GM19452 (cell line): ENCODE results near the gene FOXP2.

ENCODE experiments used
- ATAC-seq: cut with Tn5 transposase; IDR thresholded peaks from one replicate; pipeline ENCODE4 v1.9.1; 2021; ENCODE audit not compliant: unreplicated experiment

The FOXP2 gene

DNA sequence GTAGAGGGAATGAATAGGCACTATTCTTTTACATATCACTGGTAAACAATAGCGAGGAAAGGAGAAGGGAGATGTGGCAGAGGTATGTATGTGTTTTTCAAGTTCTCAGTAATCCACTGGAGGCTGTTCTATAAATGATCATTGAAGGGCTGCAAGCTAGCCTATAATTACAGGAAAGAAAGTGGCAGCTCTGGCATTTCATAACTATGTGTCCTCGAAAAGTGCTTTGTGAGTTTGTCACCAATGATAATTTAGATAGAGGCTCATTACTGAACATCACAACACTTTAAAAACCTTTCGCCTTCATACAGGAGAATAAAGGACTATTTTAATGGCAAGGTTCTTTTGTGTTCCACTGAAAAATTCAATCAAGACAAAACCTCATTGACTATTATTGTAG lies 235.1 kb downstream of the FOXP2 start:
- ATAC-seq, result no peak

DNA sequence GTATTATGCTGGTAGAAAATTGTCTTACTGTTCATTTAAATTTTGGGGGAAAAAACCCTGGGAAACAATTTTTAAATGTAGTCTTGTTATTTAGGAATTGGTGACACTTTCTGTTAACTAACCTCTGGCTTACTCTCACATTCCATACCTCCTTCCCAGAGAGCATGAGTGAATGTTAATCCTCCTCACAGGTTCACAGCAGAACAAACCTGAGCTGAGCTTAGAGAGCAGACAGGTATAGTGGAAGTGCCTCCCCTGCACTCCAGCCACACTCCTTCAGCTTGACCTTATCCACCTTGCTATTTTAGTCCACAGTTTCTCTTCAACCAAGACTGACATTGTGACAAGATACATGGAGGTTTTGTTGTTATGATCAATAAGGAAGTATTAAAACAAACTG lies 235.9 kb downstream of the FOXP2 start:
- ATAC-seq, result no peak

DNA sequence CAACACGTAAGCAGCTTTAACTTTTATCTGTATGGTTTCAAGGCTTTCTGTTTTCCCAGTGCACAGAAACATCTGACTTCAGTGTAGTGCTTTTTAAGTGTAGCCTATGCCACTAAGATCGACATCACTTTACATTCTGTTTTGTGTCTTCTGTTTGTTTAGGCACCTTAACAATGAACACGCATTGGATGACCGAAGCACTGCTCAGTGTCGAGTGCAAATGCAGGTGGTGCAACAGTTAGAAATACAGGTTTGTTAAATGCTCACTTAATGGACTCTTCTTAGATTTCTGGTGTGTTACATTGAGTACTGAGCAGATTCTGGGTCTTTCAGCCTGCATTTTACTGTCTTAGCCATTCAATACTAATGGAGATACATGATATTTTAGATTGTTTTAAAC lies 237.4 kb downstream of the FOXP2 start:
- ATAC-seq, result no peak

DNA sequence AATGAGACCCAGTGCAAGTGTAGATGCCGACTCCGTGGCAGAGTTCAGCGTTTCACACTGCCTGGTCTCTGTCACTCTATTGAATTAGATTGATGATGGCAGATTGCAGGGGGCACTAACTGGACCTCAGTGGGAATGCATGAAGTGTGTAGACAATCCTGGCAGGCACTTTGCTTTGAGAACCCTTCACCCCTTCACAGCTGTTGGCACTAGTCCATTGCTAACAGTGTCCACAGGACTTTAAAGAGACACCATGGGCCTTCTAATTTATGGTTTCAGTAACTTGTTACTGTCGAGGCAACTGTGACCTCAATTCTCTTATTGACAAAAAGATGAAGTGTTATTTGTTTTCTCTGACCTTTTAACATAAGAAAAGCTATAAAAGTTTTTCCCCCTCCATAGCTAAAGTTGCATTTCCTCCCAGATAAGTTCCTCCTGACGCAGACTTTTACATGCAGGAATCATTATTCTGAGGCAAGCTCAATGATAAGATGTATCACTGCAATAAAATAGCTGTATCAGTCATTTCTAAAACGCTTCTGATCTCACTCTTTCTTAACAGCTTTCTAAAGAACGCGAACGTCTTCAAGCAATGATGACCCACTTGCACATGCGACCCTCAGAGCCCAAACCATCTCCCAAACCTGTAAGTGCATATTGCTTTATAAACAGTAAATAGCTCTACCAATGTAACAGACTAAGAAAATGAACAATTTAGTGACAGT lies 238.9 kb downstream of the FOXP2 start:
- ATAC-seq, result no peak

DNA sequence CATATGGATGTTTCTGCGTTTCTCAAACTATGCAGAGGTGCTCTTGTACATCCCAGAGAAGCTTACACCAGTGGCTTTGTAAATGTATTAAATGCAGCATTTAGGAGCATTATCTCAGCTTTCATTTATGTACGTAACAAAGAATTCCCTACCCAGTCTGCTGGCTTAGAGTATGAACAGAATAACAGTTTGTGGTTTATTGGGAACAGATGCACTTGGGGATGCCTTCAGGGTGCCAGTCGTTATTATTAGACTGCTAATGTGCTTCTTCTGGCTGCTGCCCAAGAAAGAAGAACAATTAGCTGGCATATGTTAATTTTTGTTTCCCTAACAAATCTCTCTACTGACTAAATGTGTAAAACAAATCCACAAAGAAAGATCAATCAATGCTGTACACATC lies 241.9 kb downstream of the FOXP2 start:
- ATAC-seq, result no peak

DNA sequence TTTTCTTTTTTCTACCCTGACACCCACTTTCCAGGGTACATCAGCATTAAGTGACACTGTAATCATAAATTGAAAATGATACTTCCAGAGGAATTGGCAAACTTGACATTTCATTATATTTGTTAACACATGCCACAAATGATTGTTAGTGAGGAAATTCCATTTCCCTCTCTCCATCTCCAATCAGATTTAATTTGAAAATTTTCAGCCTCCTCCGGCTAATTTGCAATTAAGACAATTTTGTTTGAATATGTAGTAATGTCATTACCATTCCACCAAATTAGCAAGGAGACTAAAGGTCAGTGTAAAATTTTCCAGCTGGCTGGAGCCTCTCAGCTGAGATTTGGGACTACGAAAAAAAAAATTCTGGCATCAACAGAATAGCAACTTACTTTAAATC lies 242.7 kb downstream of the FOXP2 start:
- ATAC-seq, result no peak

DNA sequence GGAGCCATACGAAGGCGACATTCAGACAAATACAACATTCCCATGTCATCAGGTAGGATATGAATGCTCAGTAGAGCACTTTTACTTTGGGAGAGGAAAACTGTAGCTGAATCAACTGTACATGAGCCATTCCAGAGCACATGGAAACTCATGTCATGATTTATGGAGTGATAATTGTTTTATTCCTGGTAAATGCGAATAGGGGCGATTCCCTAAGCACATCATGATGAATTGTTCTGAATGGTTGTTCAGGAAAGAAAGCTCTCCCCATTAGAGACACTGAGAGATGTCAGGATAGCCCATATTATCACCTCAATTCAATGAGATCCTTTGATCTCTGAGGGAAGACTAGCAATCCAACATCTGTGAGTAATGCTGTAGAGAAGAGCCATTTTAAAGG lies 243.6 kb downstream of the FOXP2 start:
- no peak for ATAC-seq

DNA sequence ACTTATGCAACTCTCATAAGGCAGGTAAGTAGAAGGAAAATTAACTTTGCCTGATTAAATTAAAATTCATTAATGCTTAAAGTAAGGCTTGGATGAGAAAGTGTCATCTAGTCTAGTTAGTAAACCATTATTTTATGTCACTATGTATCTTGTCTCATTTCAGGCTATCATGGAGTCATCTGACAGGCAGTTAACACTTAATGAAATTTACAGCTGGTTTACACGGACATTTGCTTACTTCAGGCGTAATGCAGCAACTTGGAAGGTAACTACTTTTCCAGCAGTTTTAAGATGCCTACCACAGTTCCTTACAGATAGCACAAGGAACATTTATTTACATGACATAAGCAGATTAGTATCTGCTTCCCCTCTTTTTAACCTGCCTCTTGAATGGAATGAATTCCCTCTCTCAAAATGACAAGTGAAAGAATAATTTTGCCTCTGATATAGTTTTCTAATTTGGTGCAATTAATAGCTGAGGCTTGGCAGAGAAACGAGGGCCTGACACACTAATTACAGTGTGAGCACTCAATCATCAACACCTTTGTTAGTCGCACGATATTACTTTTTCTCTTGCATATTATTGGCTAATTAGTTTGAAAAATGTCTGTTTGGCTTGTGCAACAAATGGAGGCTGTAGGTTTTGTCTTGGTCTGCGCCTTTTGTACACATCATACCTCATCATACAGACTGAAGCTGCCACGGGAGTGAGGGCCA lies 245.0 kb downstream of the FOXP2 start:
- ATAC-seq, result no peak

DNA sequence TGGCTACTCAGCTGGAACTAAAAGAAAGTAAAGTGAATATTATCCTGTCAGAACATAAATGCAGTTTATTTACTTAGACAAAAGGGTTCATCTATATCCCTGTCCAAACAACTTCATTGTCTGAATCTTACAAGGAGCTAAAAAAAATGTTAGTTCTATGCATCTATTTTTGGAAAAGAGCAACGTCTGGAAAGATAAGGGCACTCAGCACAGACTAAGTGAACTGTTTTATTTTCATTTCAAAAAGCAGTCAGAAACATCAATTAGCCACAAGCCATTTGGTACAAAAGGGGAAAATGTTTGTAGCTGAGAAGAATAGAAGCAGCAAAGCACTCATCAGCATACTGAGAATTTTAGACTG lies 245.5 kb downstream of the FOXP2 start:
- ATAC-seq, result no peak

DNA sequence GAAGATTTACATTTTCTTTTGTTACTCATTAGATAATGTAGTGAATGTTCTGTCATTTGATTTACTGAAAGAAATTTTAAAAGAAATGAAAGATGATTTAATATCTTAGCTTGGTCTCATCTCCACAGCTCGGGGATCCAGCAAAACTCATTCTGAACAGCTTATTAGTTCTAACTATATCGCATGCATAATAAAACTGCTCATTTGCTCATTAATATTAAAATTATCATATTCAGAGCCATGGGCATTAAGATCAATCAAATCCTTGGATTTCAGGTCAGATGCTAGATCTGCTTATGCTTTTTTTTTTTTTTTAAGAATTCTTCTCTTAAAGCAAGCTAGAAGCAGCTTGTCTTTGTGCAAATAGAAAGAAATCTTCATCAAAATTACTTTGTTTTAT lies 246.1 kb downstream of the FOXP2 start:
- no peak for ATAC-seq

DNA sequence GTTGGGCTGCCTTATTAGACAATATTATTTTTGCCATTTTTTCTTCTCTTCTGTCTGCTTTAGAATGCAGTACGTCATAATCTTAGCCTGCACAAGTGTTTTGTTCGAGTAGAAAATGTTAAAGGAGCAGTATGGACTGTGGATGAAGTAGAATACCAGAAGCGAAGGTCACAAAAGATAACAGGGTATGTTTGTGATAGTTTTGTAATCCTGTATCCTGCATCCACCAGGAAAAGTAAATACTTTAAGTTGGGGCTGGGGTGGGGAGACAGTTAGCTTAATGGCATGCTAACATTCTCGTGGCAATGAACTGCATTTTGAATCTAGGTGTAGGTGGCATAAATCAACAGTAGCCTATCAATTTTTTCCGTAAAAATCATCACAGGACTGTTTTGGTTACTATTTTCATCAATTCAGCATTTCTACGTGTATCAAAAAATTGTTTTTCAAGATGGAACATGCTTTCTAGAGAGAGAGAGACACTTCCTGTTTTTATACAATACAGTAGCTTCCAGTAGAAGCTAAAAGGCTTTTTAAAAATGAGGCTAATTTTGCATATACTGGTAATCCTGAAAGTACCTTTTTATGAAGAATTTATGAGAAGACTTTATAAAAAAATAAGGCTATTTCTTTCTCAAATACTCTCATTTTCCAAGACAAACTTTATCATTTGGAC lies 247.5 kb downstream of the FOXP2 start:
- no peak for ATAC-seq

DNA sequence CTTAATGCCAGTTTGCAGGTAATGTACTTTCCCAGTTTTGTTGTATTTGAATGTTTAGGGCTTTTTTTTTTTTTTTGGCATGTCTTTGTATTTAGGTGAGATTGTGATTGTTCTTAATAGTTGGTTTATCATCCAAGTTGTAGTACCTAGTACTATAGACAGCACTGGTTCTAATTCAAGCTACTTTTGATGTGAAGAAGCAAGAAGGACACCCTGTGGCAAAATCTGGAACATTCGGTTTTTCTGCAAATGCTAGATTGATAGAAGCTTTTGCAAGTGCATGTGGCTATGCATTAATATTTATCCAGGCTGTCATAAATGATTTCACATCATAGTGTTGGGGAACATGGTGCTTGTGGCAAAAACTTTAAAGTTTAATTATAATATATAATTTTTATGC lies 248.9 kb downstream of the FOXP2 start:
- no peak for ATAC-seq

DNA sequence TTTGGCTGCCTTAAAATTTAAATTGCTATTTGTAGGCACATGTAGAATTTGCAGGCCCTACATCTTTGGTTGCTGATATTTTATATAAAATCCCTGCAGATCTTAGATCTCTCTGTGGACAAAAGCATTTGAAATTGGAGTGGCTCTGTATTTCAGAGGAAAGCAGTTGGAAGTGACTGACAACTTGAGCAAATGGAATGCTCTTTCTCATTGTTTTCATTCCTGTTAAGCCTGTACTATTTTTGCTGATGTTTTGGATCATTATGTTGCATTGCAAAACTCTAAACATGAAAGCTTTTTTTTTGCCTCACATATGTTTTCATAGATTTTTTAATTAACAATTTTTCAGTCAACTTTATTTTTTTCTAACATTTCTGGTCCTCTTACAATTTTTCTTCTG lies 256.1 kb downstream of the FOXP2 start:
- ATAC-seq, result no peak

DNA sequence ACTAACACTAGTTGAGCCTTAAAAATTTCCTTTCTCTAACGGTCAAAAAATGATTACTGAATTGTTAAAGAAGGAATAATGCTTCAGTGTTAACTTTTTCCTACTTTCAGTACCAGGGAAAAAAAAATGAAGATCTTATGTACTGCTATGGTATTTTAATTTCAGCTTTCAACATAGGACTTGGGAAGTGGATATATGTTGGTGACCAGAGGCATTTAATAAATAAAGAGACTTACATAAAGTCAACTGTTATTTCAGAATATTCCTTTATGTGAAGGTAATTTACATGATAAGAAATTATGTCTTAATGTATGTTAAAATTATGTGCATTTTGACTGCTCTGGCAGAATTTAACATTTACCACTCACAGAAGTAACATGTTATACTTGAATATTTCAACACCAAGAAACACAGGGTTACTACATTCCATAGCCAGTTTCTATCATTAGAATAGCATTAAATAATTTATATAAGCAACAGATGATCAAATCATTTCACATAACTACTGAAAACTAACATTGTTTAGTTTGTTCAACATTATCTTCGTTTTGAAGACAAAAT lies 257.0 kb downstream of the FOXP2 start:
- ATAC-seq, result no peak

DNA sequence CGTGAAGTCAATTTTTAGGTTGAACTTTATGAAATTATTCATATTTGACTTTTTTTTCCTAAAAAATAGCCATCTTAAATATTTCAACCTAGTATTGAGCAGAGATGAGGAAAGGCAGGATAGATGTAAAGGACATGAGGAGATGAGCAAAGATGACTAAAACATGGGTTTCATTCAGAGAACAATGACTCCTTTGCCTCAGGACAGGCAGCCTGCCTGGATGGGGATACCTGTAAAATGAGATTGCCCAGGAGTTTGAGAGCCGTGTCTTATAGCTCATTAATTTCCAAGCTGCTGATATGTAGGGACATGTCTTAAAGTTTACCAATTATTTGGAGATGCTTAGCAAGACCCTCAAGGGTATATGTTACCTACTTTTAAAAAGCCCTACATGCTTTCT lies 263.5 kb downstream of the FOXP2 start:
- no peak for ATAC-seq

DNA sequence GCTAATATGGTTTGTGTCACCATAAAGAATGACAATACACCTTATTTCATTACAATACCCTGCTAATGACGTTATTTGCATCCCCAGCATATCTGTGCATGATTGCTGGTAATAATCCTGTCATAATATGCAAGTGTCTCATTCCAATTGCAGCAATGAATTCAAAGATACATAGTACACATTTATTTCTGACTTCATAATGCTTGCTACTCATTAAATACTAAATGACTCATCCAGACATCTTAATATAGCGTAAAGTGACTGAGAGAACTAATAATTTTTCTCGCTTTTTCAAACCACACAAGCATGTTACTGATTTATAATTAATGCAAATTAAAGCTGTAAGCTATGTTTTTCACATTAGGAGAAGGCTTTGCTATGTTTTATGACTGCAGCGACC lies 272.6 kb downstream of the FOXP2 start:
- ATAC-seq, result no peak

DNA sequence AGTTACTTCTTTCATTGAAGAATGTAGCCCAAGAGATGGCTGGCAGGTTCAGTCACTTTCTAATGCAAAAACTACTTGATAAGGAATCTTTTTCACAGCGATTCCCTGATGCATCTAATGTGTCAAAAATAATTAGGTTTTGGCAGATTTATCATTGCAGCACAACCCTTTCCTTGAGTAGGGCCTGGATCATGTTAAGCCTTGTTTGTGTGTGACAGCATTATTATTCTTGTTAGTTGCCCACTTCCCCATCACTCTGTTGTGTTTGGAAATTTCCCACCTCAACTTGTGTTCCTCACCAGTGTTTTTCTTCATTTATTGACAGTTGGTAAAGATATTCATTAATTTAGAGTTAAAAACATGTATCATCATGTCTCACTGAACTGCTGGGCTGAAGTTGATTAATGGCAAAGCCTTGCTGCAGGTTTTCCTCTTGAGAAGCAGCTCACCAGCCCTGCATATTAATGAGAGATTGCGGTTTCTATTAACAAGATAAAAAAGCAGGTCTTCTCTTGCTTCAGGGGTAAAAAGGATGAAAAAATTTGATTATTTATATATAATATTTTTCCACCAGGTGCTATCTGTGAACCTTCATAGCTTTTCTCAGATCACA lies 273.9 kb downstream of the FOXP2 start:
- ATAC-seq, result no peak

DNA sequence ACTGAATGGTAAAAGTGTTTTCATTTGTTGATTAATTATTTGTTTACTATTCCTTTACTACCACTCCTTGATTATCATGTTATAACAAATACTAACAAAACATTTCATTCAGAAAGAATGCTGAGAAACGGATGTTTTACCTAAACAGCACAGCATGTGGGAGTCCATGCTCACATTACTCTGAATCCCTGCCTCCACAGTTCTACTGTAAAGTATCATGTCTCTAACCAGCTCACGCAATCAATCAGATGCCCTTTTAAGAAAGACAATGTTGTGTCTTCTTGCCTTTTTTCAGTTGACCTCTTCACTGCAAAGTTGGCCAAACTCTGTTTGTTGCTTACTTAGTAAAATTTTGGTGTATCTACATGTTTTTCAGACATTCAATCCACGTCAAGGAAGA lies 274.8 kb downstream of the FOXP2 start:
- ATAC-seq, result no peak

DNA sequence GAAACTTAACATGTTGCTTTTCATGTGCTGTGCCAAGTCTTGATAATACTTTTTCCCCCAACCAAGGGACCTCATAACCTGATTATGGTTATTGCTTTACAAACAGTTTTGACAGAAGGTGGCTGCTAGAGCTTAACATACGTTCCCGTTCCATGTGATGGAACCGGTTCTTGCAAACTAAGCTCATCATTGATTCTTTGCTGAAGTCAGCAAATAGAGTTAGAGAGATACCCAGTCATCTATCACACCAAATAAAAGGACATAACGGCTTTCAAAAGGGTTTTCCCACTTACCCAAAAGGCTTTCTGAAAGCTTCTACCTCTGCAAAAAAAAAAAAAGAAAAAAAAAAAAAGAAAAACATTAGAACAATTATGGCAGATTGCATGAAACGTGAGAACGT lies 277.0 kb downstream of the FOXP2 start:
- no peak for ATAC-seq

DNA sequence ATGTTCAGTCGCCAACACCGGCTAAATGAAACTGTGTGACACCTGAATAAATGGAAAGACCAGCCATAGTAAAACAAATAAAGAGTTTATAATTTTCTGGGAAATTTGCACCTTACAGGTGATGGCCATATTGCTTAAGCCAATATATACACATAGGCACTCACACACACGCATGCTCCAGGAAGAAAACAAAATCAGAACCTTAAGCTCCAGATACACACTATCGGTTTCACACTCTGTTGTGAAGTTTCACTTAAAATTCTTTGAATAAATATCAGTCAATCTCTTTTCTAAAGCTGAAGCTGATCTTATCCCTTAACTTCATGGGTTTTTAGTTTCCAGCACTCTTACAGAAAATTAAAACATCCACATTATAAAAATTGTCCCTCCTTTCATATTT lies 280.6 kb downstream of the FOXP2 start:
- no peak for ATAC-seq

DNA sequence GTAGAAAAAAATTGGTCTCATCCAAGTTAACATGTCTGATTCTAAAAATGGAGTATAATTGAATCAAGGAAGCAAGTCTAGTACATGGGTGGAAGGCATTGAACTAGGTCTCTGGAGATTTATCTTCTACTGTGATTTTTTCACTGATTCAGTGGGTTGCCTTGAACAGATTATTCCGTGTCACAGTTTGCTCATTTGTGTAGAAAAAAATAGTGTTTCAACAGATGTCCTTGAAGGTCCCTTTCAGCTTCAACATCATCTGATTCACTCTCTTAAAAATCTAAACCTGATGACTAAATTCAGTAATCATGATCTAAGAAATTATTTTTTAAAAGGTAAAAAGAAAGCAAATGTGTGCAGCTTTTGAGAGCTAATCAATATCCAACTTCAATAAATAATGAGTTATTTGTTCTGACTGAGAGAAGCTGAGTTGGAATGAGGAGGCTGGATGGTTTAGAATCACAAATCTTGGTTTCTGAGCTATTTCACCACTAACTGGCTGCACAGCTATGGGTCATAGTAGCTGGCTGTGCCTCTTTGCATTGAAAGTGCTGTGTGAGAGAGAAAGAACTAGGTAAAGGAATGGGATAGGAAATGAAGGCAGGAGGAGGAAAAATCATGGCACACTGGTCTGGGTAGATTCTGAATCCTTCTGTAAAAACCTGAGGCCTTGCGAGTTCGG lies 285.8 kb downstream of the FOXP2 start:
- no peak for ATAC-seq
